GM23338 (cell line): Measurements from ENCODE around the gene RNF103.

Source experiments
- CREB1 ChIP-seq: fragments of 250-450 bp; sonication (Bioruptor Pico); IDR thresholded peaks from 2 replicates; pipeline ENCODE4 v1.5.0; 2020; ENCODE audit warnings: low read depth, mild to moderate bottlenecking, moderate library complexity
- CTCF ChIP-seq, 2 experiments: fragments of 200-600 bp in 1 of 2; sonication (generic) in 1 of 2; conservative IDR thresholded peaks; 2 replicates each; pipeline versions ENCODE4 v1.5.1 to v1.6.1; 2016 to 2017; ENCODE audit warnings: antibody characterized with exemption in 2 of 2, low read depth in 2 of 2, mild to moderate bottlenecking in 2 of 2, moderate library complexity in 1 of 2
- ETS1 ChIP-seq: IDR thresholded peaks from 2 replicates; pipeline ENCODE4 v1.6.1; 2016; ENCODE audit warnings: antibody characterized with exemption
- EZH2 ChIP-seq: fragments of 200-600 bp; sonication (generic); IDR thresholded peaks from one replicate; pipeline ENCODE4 v1.8.0; 2017; ENCODE audit warnings: antibody characterized with exemption, mild to moderate bottlenecking, low read depth; ENCODE audit not compliant: unreplicated experiment
- EZH2phosphoT487 ChIP-seq: fragments of 200-600 bp; sonication (generic); IDR thresholded peaks from one replicate; pipeline ENCODE4 v1.8.1; 2018; ENCODE audit warnings: antibody characterized with exemption; ENCODE audit not compliant: unreplicated experiment
- JUNB ChIP-seq: IDR thresholded peaks from one replicate; pipeline ENCODE4 v1.6.1; 2016; ENCODE audit warnings: antibody characterized with exemption; ENCODE audit not compliant: unreplicated experiment
- NANOG ChIP-seq: IDR thresholded peaks from 2 replicates; pipeline ENCODE4 v1.6.1; 2016; ENCODE audit warnings: antibody characterized with exemption, borderline replicate concordance
- POLR2AphosphoS5 ChIP-seq: IDR thresholded peaks from 2 replicates; pipeline ENCODE4 v1.6.1; 2016; ENCODE audit warnings: antibody characterized with exemption, low read depth
- REST ChIP-seq: IDR thresholded peaks from one replicate; pipeline ENCODE4 v1.6.1; 2018; ENCODE audit warnings: antibody characterized with exemption; ENCODE audit not compliant: unreplicated experiment

- TF ChIP-seq CTCF (conservative IDR thresholded peaks at IDR 0.05; ENCODE audit: low read depth in 2 of 2) (no peak), REST (no peak), NANOG (no peak), EZH2phosphoT487 (no peak), POLR2AphosphoS5 (no peak), JUNB (no peak), EZH2 (no peak), ETS1 (no peak), CREB1 (CRISPR knock-in tag) (no peak)
Measured at GRCh38 chr2:86672027-86672545, 48.4 kb upstream of the RNF103 start.
